ENCODE data around the gene CORT. TPM values are rescaled to one million over a fixed set of nuclear protein-coding genes. Genes with fewer than 3 reads are reported as not detected.
"Not testable (repeated sequence)": the region's sequence is repeated elsewhere in the genome, so short reads cannot be mapped to it uniquely, and the experiment has no call there.

The CORT gene
- total and polyA plus RNA-seq, 2 of the 4 experiments (the other 2 are of a cell fraction), result 0.10 TPM; not detected in 1

DNA sequence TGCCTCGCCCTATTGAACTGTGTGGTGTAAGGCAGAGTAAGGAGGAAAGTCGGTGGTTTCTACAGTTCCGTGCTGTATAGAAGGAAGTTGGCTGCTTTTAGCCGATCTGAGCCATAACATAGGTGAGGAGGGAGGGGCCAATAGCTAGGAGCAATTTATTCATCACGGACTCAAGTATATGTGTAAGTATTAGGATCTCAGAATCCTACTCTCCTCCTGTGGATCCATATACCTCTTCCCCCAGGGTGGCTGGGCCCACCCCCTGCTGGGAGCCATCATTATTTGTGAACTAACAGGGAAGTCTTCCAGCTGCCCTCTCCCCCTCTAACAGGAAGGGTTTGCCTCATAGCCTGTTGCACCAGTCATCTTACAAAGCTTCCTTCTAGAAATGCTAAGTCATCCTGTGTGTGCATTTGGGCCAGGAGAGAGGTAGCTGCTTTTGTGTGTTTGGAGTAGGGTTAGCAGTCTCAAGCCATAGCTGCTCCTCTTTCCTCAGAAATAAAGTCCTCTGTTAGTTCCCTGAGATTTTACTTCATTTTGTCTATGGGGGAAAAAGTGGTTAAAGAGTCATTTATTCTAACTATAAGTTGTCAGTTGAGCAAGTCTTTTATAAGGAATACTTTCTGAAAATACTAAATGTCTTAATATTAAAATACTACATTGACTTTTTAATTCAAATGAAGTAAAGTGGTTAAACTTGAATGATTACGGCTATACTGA lies 34.5 kb upstream of the CORT start (continued):
- TF ChIP-seq ELK1 (IDR thresholded peaks at IDR 0.05; ENCODE audit: borderline replicate concordance, low read depth, low read length), result no peak
- TF ChIP-seq BHLHE40 (IDR thresholded peaks at IDR 0.05; ENCODE audit: low read depth, low read length), result no peak

DNA sequence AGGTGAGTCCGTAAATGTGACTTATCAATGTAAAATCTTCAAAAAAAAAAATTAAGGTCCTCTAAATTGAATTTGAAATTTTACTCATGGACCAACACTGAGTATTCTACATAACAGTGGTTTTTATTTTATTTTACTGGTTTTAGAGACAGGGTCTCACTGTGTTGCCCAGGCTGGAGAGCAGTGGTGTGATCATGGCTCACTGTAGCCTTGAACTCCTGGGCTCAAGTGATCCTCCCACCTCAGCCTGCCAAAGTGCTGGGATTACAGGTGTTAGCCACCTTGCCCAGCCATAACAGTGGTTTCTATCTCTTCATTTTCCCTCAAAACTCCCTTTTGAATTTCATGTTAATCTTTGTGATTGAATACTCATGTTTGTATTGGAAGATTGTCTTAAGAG lies 33.9 kb upstream of the CORT start:
- dilution Hi-C loops (cut with HindIII; ENCODE audit: low sequenced_read_pairs, unreplicated experiment); DNase-seq; H3K4me3 ChIP-seq (ENCODE audit: insufficient read depth, low read depth, low read length); ATAC-seq (ENCODE audit: low read depth); H3K4me1 ChIP-seq (ENCODE audit: control insufficient read depth, insufficient read depth, low read length); H2AFZ ChIP-seq (replicated peaks; ENCODE audit: low read length, poor library complexity); H3K9me3 ChIP-seq (ENCODE audit: control insufficient read depth, insufficient read depth, low read length); H2AK9ac ChIP-seq (replicated peaks; ENCODE audit: low read depth, low read length, poor library complexity); BruUV-seq (replicated peaks); H3K14ac ChIP-seq (replicated peaks; ENCODE audit: low read depth, low read length); H2AK5ac ChIP-seq (ENCODE audit: low read depth, low read length); H3K27me3 ChIP-seq (ENCODE audit: control insufficient read depth, insufficient read depth, low read length); H3K4me2 ChIP-seq (ENCODE audit: low read depth, low read length); H3K9ac ChIP-seq (ENCODE audit: low read depth, low read length); H3K56ac ChIP-seq (ENCODE audit: extremely low read depth, insufficient read depth, low read length); H4K20me1 ChIP-seq (ENCODE audit: insufficient read depth, low read length); intact Hi-C loops (cut with micrococcal nuclease); H3K23ac ChIP-seq (ENCODE audit: low read depth, low read length): not testable (repeated sequence)
- WGBS, 2 experiments (ENCODE audit: extremely low coverage in 2 of 2, insufficient read length in 1 of 2), result no CpG with 5 or more reads among the region's 1 CpG
- Histone ChIP-seq H2BK15ac (ENCODE audit: low read depth, low read length) (peak overlapping the region; percentile 73; the same call in 1 of the 3 replicates), H4K8ac (ENCODE audit: low read depth in 2 of 2, low read length in 2 of 2) (peak overlapping the region in 1 of 2 experiments; percentile 55; a peak in 3 of 4 replicates), H4K5ac (ENCODE audit: low read depth, low read length) (peak overlapping the region; percentile 91), H4K91ac (ENCODE audit: insufficient read depth, low read depth, low read length) (peak overlapping the region; percentile 72), H2BK20ac (ENCODE audit: low read depth, low read length) (0 out of 2 replicates have a peak overlapping the region, but pooled peaks have one; percentile 34), H3K9me1 (ENCODE audit: insufficient read depth, low read length) (peaks cover 10% of the 10 kb centered on the region), H3K27ac (ENCODE audit: insufficient read depth, low read length) (peak overlapping the region; percentile 82; the same call in 1 of the 2 replicates), H2BK120ac (ENCODE audit: low read depth, low read length) (peak overlapping the region; percentile 72; the same call in 1 of the 2 replicates), H3K18ac (ENCODE audit: low read depth, low read length) (peak overlapping the region; percentile 47; the same call in 1 of the 2 replicates), H3K79me1 (ENCODE audit: low read depth in 1 of 2, low read length in 2 of 2) (peaks cover 0 to 22% of the 10 kb centered on the region in 2 experiments; a peak in 2 of 4 replicates), H3K36me3 (ENCODE audit: control insufficient read depth, insufficient read depth, low read length) (peaks cover 76% of the 10 kb centered on the region), H3K4ac (ENCODE audit: low read depth, low read length) (0 out of 2 replicates have a peak overlapping the region, but pooled peaks have one; percentile 43), H2BK5ac (ENCODE audit: low read depth, low read length, poor library complexity, severe bottlenecking) (peak overlapping the region; percentile 91)
- POLR2A ChIA-PET (ENCODE audit: unreplicated experiment), result interaction anchor here (0.6 kb wide), 1 partner anchor 147 kb away, joined by 3 read pairs; no protein-coding TSS in a partner anchor
- in situ Hi-C loops (cut with MboI; ENCODE audit: low sequenced_read_pairs), result loop anchor here (5.0 kb wide), 1 partner anchor 39 kb away; no protein-coding TSS in a partner anchor
- CTCF ChIA-PET, result interaction anchor here (0.5 kb wide), 1 partner anchor 31 kb away, joined by 4 read pairs; no protein-coding TSS in a partner anchor

DNA sequence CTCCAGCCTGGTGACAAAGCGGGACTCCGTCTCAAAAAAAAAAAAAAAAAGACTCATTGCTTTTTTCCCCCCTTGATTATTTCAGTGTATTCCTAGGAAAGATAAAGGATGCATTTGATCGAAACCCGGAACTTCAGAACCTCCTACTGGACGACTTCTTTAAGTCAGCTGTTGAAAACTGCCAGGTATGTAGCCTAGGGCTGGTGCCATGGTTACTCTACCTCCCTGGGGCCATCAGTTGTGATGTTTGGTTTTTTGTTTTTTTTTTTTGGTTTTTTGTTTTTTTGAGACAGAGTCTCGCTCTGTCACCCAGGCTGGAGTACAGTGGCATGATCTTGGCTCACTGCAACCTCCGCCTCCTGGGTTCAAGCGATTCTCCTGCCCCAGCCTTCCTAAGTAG lies 31.1 kb upstream of the CORT start:
- H2BK15ac ChIP-seq (ENCODE audit: low read depth, low read length); H3K9me3 ChIP-seq (ENCODE audit: control insufficient read depth, insufficient read depth, low read length); H4K5ac ChIP-seq (ENCODE audit: low read depth, low read length); BruUV-seq (replicated peaks); H2BK120ac ChIP-seq (ENCODE audit: low read depth, low read length); H4K8ac ChIP-seq (ENCODE audit: low read depth in 2 of 2, low read length in 2 of 2); H3K4ac ChIP-seq (ENCODE audit: low read depth, low read length); H4K91ac ChIP-seq (ENCODE audit: insufficient read depth, low read depth, low read length); H3K14ac ChIP-seq (replicated peaks; ENCODE audit: low read depth, low read length); ATAC-seq (ENCODE audit: low read depth); H4K20me1 ChIP-seq (ENCODE audit: insufficient read depth, low read length); H3K9ac ChIP-seq (ENCODE audit: low read depth, low read length); H3K23ac ChIP-seq (ENCODE audit: low read depth, low read length); POLR2A ChIA-PET (ENCODE audit: unreplicated experiment); H3K4me3 ChIP-seq (ENCODE audit: insufficient read depth, low read depth, low read length); intact Hi-C loops (cut with micrococcal nuclease); DNase-seq; H2AK5ac ChIP-seq (ENCODE audit: low read depth, low read length); H3K27ac ChIP-seq (ENCODE audit: insufficient read depth, low read length); H3K18ac ChIP-seq (ENCODE audit: low read depth, low read length); H2BK20ac ChIP-seq (ENCODE audit: low read depth, low read length); H2AFZ ChIP-seq (replicated peaks; ENCODE audit: low read length, poor library complexity); H3K56ac ChIP-seq (ENCODE audit: extremely low read depth, insufficient read depth, low read length); H3K4me1 ChIP-seq (ENCODE audit: control insufficient read depth, insufficient read depth, low read length); H2AK9ac ChIP-seq (replicated peaks; ENCODE audit: low read depth, low read length, poor library complexity); H3K4me2 ChIP-seq (ENCODE audit: low read depth, low read length); H2BK5ac ChIP-seq (ENCODE audit: low read depth, low read length, poor library complexity, severe bottlenecking); dilution Hi-C loops (cut with HindIII; ENCODE audit: low sequenced_read_pairs, unreplicated experiment); H3K27me3 ChIP-seq (ENCODE audit: control insufficient read depth, insufficient read depth, low read length): not testable (repeated sequence)
- in situ Hi-C loops (cut with MboI; ENCODE audit: low sequenced_read_pairs), result loop anchor here (5.0 kb wide), 1 partner anchor 41 kb away; no protein-coding TSS in a partner anchor
- Histone ChIP-seq H3K79me1 (ENCODE audit: low read depth in 1 of 2, low read length in 2 of 2) (peaks cover 0 to 11% of the 10 kb centered on the region in 2 experiments; a peak in 2 of 4 replicates), H3K36me3 (ENCODE audit: control insufficient read depth, insufficient read depth, low read length) (peaks cover 60% of the 10 kb centered on the region), H3K9me1 (ENCODE audit: insufficient read depth, low read length) (peaks cover 10% of the 10 kb centered on the region)
- CTCF ChIA-PET, result interaction anchor here (0.6 kb wide), 1 partner anchor 80 kb away, joined by 4 read pairs; no protein-coding TSS in a partner anchor
- 100% methylated on average over 2 of the region's 8 CpGs; no CpG with 5 or more reads in 1 of the 2 experiments for WGBS, 2 experiments (ENCODE audit: extremely low coverage in 2 of 2, insufficient read length in 1 of 2)
